ENCODE measurements around the gene USO1.
A peak's percentile ranks its signal among the peaks of the same experiment; 100 is the strongest.
"Not testable (repeated sequence)": the region's sequence is repeated elsewhere in the genome, so short reads cannot be mapped to it uniquely, and the experiment has no call there.

Gene USO1

DNA sequence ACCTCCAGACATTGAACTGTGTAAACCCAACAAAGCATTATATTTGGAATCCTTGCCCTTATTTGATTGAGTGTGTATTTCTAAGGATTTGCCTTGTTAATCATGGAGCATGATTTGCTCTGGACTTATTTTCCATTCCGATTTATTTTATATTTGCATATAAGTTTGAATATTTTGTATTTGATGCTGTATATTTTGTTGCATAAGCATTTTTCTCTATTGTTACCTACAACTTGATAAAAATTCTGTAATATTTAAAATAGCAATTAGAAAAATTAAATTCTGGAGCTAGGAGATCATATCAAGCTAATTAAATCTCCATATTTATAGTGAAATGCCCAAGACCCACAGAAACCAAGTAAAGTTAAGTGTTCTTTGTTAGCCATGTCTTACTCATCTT lies 47.2 kb downstream of the USO1 start:
- no peak for DNase-seq

GRCh38 chr4:75777589-75777988 lies 53.2 kb downstream of the USO1 start:
- no peak for DNase-seq

GRCh38 chr4:75779105-75779757 lies 54.9 kb downstream of the USO1 start:
- DNase-seq = no peak

DNA sequence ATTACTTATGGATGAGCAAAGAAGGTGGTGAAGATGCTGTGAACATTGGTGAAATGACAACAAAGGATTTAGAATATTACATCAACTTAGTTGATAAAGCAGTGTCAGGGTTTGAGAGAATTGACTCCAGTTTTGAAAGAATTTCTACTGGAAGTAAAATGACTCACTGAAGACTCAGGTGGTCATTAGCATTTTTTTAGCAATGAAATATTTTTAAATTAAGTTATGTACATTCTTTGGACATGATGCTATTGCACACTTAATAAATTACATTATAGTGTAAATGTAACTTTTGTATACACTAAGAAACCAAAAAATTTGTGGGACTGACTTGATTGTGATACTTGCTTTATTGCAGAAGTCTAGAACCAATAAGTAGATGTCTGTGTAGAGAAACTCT lies 56.9 kb downstream of the USO1 start:
- no peak for DNase-seq

- peak; percentile 56 for DNase-seq
Observed at GRCh38 chr4:75786526-75786925, 62.1 kb downstream of the USO1 start.

DNA sequence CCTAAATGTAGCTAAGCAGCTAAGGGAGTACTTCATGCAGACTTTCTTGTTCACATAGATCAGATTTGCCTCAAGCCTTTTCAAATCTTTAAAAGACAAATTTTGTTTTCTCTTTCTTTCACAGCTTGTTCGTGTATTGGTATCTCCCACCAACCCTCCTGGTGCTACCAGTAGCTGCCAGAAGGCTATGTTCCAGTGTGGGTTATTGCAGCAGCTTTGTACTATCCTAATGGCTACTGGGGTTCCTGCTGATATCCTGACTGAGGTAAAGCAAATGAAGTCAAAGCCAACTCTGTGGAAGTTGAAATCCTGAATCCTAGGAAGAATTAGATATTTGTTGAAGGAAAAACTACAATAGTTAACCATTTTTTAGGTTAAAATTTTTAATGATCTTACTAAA lies 62.6 kb downstream of the USO1 start:
- DNase-seq = no peak

DNA sequence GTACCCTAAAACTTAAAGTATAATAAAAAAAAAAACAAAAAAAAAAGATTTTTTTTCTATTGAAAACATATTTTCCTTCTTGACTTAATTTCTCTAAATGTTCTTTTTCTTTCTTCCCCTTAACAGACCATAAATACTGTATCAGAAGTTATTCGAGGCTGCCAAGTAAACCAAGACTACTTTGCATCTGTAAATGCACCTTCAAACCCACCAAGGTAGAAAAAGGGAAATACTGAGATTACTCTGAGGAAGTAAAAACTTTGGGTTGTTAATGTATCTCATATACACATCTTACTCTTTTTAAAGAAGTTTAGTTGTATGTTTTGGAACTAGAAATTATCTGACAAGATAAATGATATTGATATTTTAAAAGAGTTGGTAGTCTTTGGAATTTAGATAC lies 65.6 kb downstream of the USO1 start:
- DNase-seq = no peak

DNA sequence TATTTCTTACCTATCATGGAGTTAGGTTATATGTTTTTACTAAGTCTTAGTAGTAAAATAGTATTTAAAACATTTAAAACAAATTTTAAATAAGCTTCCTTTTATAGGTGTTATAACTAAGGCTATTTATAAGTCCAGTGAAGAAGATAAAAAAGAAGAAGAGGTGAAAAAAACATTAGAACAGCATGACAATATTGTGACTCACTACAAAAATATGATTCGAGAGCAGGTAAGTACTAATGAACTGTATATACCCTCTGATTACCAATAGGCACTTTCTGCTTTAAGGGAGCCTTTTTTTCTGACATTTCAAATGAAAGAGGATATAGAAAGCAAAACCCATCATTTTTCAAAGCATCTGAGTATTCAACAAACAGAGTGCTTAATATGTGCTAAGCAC lies 76.6 kb downstream of the USO1 start:
- peak; percentile 23 for DNase-seq

GRCh38 chr4:75806035-75806434 lies 81.7 kb downstream of the USO1 start:
- DNase-seq = not testable (repeated sequence)

DNA sequence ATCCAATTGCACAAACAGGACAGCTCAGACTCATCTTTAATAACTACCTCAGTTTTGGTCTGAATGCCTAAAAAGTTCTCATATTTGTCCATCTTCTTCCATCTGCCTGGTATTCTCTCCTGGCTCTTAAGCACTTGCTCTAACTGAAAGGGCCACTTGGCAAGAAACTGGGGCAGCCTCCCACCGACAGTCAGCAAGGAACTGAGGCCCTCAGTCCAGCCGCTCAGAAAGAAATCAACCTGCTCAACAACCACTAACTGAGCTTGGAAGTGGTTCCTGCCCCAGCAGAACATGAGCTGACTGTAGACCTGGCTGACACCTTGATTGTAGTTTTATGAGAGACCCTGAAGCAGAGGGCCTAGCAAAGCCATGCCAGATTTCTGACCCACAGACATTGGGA lies 93.5 kb downstream of the USO1 start:
- DNase-seq = no peak

GRCh38 chr4:75819121-75819520 lies 94.7 kb downstream of the USO1 start:
- DNase-seq = no peak

- no peak for DNase-seq
Observed at GRCh38 chr4:75820197-75820596, 95.8 kb downstream of the USO1 start.

- DNase-seq = no peak
Observed at GRCh38 chr4:75820676-75821075, 96.3 kb downstream of the USO1 start.

DNA sequence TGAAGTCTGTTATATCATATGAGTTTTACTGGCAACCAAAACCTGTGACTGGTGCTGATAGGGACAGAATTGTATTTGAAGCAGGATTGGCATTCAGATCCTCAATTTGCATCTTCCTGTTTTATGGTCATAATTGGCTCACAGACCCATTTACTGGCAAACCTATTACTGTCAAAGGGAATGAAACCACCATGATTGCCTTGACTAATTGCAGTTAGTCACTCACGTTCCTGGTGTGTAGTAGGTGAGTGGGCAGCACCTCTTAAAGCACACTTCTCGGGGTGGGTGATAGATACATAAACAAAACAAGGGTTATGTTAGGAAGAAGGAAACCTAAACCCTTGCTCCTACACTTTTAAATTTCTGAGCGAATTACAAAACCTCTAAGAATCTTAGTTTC lies 96.8 kb downstream of the USO1 start:
- no peak for DNase-seq

- DNase-seq = no peak
Observed at GRCh38 chr4:75821966-75822365, 97.6 kb downstream of the USO1 start.

DNA sequence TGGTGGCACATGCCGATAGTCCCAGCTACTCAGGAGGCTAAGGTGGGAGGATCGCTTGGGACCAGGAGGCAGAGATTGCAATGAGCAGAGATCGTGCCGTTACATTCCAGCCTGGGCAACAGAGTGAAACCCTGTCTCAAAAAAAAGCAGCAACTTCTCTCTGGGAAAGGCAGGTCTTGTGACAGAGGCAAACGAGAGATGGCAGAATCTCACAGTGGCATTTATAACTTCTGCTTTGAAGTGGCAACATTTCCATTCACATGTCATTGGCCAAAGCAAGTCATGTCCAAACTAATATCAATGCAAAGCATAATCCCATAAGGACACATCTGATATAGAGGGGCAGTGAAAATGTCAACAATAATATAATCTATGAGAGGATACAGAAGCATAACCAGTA lies 98.0 kb downstream of the USO1 start:
- DNase-seq = no peak

- no peak for DNase-seq
Observed at GRCh38 chr4:75823812-75824211, 99.4 kb downstream of the USO1 start.

DNA sequence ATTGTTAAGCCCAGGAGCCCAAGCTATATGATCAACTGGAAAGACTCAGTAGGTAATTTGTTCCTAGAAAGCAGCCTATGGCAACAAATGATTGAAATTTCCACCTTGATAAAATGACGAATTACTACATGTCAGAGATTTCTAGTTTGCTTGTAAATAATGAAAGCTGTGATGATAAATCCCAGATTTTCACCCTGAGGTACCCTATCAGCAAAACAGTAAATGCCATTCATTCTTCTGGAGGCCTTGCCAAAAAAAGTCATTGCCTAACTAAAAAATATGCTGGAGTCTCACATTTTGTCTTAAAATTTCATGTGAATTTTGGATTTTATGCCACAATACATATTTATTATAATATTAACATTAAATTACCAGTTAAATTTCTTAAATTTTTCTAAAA lies 106.5 kb downstream of the USO1 start:
- no peak for DNase-seq

DNA sequence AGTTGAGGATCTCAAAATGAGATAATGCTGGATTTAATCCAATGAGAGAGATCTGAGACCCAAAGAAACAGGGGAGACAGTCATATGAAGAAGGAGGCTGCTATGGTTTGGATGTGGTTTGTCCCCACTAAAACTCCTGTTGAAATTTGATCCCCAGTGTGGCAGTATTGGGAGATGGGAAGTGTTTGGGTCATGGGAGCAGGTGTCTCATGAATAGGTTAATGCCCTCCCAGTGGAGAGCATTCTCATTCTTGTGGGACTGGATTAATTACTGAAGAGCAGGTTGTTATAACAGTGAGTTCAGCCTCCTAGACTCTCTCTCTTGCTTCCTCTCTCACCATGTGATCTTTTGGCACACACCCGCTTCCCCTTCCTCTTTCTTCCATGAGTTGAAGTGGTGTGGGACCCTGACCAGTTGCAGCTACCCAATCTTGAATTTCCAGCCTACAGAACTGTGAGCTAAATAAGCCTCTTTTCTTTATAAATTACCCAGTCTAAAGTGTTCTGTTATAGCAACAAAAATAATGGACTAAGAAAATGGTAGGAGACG lies 107.6 kb downstream of the USO1 start:
- no peak for DNase-seq

GRCh38 chr4:75834095-75834771 lies 109.9 kb downstream of the USO1 start:
- DNase-seq = no peak

- no peak for DNase-seq
Observed at GRCh38 chr4:75834772-75835154, 110.4 kb downstream of the USO1 start.

DNA sequence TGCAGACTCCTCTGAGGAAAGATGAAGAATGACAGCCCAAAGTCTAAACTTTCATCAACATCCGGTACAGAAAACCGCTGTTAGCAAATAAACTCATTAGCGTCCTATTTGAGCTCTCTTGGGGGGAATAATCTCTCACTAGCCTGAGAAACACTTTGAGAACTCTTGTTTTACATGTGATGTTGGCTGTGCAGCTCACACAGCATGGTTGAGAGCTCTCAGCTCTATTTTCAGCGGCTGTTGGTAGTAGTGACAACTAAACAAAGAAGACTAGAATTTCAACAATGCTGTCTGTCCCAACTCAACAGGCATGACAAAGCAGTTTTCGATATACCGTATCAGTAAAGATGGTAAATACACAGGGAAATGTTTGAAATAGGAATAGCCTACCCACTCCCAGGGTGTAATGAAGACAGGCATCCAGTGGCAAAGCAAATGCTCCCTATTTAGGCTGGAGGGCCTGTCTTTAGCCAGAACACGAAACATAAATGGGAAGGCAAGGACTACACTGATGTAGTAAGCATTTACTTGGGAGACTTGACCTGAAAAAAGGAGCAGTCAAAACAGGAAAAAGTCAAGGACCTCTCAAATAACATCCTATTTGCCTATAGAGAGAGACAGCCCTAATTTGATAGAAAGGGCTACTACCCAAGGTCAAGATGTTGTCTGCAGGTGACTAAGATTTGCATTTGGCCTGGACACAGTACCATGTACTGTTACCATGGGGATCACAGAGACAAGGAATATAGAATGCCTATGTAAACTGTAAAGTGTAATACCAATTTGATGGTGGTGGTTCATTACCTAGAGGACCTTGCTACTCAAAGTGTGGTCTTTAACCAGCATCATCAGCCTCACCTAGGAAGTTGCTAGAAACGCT lies 117.5 kb downstream of the USO1 start:
- DNase-seq = peak; percentile 26

DNA sequence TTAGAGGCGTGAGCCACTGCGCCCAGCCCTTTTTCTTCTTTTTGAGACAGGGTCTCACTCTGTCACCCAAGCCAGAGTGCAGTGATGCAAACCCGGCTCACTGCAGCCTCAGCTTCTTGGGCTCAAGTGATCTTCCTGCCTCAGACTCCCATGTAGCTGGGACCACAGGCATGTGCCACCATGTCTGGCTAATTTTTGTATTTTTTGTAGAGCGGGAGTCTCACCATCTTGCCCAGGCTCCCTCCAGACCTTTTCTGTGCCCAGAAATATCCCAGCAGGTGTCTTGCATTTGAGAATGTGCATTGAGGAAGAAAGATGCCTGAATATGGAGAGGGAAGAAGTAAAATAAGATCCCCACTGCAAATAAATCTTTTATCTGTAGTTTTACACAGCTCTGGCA lies 119.2 kb downstream of the USO1 start:
- no peak for DNase-seq
